Measurements from ENCODE around the gene TGFBI. TPM values are rescaled to one million over a fixed set of nuclear protein-coding genes. Genes with fewer than 3 reads are reported as not detected.

TGFBI gene
- total and polyA plus RNA-seq, 9 of the 15 experiments (the other 6 are each of a cell fraction or from before 2014, with no cell fraction given) = 0.05 to 0.62 (median 0.08) TPM; not detected in 6

GRCh38 chr5:136020383-136021015 is 8.3 kb upstream of the TGFBI start (continued):
- TF ChIP-seq ZKSCAN3 (CRISPR knock-in tag; IDR thresholded peaks at IDR 0.05) = no peak
- TF ChIP-seq PURB (CRISPR knock-in tag; IDR thresholded peaks at IDR 0.05; ENCODE audit: low read depth) = no peak
- no peak for TF ChIP-seq PTBP1 (IDR thresholded peaks at IDR 0.05; ENCODE audit: low read depth, low read length)
- peak; percentile 61 for TF ChIP-seq ATF3 (IDR thresholded peaks at IDR 0.05)
- TF ChIP-seq ATF3 (CRISPR knock-in tag; conservative IDR thresholded peaks at IDR 0.05) = no peak
- TF ChIP-seq EGR1 (conservative IDR thresholded peaks at IDR 0.05) = no peak
- no peak for TF ChIP-seq PBX2 (CRISPR knock-in tag; IDR thresholded peaks at IDR 0.05; ENCODE audit: low read depth)
- TF ChIP-seq PBX2 (tag; conservative IDR thresholded peaks at IDR 0.05; ENCODE audit: low read depth) = 0 out of 2 replicates have a peak, but pooled peaks have one; percentile 10
- TF ChIP-seq ZNF644 (tag; IDR thresholded peaks at IDR 0.05; ENCODE audit: low read depth) = no peak
